ENCODE data around the gene NKAP. TPM values are rescaled to one million over a fixed set of nuclear protein-coding genes. Genes with fewer than 3 reads are reported as not detected.
"Not testable (repeated sequence)": the region's sequence is repeated elsewhere in the genome, so short reads cannot be mapped to it uniquely, and the experiment has no call there.

NKAP gene
- 3.7 and 4.1 TPM in 2 replicates for total RNA-seq

DNA sequence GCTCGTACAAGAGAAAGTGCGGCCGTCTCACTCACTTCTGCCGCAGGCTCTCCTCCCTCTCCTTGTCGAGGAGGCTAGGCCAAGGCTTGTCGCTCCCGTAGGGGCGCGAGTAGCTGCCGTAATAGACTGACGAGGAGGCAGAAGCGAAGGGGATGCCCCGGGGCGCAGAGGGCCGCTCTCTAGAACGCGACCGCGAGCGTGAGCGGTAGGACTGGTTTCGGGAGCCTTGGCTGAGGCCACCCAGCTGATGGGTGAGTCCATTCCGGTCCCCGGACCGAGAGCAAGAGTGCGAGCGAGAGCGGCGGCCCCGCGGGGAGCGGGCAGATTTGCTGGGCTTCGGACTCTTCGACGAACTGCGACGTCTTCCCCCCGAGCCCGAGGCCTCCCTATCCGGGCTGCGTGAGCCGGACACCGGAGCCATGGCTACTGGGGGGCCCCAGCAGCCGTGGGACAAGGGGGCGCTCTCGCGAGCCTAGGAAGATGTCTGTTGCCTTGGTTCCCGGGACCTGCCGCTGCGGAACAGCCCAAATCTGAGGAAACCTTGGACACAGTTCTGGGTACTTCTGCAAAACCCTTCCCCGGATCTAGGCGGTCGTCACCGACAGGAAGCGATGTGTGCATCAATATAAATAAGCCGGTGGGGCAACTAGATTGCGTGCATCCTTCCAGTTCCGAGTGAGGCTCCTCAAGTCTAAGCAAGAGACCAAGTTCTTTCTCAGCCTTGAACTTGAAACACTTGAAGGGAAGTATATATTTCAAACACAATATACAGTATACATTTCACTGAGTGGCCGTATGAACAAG is at the start of gene NKAP:
Gene NKAP (minus strand): TSS at position 567 of the 804 bp plus-strand sequence. CDS start 146 bp downstream, at position 421.
- peak; percentile 73 for DNase-seq (ENCODE audit: low read depth, low spot score)

- no peak for DNase-seq (ENCODE audit: low read depth, low spot score)
These were observed 47.6 kb upstream of the NKAP start for GRCh38 chrX:119991005-119991787.

DNA sequence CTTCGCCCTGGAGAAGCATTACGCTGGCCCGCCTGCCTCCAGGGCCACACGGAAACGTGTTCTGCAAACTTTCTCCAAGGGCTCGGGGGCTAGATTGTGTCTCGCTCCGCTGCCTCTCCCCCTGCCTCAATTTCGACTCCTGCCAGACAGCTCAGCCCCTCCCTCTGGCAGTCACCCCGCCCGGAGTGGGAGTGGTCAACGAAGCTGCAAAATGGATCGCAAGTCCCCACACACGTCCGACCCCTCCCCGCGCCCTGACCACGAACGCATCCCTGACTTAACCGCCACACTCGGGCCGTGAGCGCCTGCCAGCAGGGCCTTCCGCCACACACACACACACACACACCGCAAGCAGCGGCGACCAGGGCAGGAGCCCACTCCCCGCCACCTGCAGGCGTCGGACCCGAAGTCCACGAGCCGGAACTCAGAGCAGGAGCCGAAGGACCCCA is 47.0 kb upstream of the NKAP start:
- DNase-seq (ENCODE audit: low read depth, low spot score) = no peak

DNA sequence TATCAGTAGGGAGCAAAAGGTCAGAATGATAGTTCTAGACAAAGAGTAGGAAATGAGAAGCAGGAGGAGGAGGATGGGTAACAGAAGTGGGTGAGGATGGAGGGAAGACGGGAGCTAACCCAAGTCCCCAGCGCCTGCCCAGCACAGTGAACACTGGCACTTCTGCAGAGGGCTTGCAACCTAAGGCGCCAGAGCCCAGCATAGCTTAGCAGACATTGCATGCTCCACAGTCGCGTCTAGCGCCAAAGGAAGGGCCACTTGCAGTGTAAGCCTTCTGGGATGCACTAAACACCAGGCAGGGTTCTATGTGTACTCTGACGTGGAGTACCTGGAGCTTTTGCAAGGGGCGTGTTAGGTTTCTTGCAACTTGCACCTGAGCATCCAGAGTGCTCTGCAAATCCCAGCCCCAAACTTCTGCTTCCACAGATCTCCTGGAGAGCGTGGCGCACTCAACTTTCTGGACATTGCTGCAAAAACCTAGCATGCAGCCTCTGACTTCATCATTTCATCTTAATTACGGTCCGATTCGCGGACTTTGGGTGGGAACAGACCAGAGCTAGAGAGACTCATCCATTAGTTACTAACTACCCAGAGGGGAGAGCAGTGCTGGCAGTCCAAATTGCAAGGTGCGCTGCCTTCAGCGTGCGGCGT is 46.5 kb upstream of the NKAP start:
- DNase-seq (ENCODE audit: low read depth, low spot score) = no peak

DNA sequence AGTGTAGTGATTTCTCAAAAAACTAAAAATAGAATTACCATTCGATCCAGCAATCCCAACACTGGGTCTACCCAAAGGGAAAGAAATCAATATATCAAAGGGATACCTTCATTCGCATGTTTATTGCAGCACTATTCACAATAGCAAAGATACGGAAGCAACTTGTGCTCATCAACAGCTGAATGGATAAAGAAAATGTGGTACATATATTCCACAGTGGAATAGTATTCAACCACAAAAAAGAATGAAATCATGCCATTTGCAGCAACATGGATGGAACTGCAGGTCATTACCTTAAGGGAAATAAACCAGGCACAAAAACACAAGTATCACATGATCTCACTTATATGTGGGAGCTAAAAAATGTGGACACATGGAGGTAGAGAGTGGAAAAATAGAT is 42.7 kb upstream of the NKAP start:
- no peak for DNase-seq (ENCODE audit: low read depth, low spot score)

- no peak for DNase-seq (ENCODE audit: low read depth, low spot score)
These were observed 41.1 kb upstream of the NKAP start for GRCh38 chrX:119984652-119985051.

DNA sequence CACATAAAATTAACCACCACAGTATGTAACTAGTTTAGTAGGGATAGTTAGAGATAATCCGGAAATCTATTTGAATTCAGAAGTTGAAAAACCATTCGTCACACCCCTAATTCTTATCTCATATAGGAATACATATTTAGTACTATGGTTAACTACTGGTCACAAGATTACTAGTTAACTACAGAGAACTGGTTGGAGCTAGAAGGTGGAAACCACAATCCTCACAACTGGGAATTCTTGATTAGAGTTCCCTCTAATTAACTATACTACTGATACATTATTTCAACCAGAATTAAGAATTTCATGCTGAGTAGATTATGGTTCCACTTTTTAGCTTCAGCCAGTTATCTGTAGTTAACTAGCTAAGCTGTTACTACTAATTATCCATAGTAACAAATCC is 39.9 kb upstream of the NKAP start:
- DNase-seq (ENCODE audit: low read depth, low spot score) = no peak

DNA sequence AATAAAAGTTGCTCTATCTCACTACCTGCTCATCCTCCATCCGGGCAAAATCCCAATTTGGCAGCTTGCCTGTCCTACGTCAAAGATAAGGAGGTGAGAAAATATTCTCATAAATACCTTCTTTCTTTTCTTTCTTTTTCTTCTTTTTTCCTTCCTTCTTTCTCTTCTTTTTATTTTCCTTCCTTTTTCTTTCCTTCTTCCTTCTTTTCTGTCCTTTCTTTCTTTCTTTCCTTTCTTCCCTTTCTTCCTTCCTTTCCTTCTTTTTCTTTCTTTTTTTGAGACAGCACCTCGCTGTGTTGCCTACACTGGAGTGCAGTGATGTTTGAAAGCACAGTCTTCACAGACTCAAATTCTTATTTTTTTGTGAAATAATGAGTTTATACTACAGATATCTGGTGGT is 38.6 kb upstream of the NKAP start:
- no peak for DNase-seq (ENCODE audit: low read depth, low spot score)

DNA sequence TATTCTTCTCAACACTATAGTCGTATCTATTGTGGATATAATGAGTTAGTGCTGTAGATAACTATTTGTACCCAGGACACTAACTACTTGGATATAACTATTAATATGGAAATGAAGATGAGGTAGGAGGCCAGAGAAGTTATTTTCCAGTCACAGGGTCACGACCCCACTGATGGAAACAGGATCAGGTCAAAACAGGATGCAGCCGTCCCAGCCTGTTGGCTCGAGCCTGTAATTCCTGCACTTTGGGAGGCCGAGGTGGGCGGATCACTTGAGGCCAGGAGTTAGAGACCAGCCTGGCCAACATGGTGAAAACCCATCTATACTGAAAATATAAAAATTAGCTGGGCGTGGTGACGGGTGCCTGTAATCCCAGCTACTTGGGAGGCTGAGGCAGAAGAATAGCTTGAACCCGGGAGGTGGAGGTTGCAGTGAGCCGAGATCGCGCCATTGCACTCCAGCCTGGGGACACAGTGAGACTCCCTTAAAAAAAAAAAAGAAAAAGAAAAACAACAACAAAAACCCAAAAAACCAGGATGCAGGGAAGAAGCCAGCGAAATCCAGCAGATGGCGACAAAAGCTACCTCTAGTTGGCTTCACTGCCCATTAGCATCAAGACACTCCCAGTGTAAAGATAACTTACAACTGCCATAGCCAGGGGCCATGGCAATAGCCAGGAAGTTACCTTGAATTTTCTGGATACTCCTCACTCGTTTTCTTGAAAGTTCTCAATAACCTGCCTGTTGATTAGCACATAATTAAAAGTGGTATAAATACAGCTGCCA is 37.9 kb upstream of the NKAP start:
- no peak for DNase-seq (ENCODE audit: low read depth, low spot score)

GRCh38 chrX:119977172-119977571 is 33.6 kb upstream of the NKAP start:
- DNase-seq (ENCODE audit: low read depth, low spot score) = not testable (repeated sequence)

- DNase-seq (ENCODE audit: low read depth, low spot score) = no peak
These were observed 27.6 kb upstream of the NKAP start for GRCh38 chrX:119971184-119971583.

- DNase-seq (ENCODE audit: low read depth, low spot score) = no peak
These were observed 27.0 kb upstream of the NKAP start for GRCh38 chrX:119970574-119970973.

DNA sequence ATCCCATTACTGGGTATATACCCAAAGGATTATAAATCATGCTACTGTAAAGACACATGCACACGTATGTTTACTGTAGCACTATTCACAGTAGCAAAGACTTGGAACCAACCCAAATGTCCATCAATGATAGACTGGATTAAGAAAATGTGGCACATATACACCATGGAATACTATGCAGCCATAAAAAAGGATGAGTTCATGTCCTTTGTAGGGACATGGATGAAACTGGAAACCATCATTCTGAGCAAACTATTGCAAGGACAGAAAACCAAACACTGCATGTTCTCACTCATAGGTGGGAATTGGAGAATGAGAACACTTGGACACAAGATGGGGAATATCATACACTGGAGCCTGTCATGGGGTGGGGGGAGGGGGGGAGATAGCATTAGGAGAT is 23.3 kb upstream of the NKAP start:
- DNase-seq (ENCODE audit: low read depth, low spot score) = not testable (repeated sequence)

DNA sequence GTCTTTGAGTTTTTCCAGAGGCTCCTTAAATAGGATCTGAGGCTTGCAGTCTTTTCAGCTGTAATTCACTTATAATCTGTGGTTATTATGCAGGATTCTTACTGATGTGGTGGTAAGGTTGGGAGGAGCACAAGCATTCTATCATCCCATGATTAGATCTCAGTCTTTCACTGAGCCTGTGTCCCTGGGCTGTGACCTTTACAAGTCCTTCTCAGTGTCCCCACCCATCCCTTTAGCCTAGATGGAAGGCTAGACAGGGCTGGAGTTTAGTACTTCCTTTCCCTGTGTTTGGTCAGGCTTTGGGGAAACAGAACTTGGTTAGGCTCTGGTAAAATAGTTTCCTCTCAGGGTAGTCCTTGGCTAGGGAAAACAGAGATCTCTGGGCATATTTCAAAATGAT is 17.1 kb upstream of the NKAP start:
- no peak for DNase-seq (ENCODE audit: low read depth, low spot score)

DNA sequence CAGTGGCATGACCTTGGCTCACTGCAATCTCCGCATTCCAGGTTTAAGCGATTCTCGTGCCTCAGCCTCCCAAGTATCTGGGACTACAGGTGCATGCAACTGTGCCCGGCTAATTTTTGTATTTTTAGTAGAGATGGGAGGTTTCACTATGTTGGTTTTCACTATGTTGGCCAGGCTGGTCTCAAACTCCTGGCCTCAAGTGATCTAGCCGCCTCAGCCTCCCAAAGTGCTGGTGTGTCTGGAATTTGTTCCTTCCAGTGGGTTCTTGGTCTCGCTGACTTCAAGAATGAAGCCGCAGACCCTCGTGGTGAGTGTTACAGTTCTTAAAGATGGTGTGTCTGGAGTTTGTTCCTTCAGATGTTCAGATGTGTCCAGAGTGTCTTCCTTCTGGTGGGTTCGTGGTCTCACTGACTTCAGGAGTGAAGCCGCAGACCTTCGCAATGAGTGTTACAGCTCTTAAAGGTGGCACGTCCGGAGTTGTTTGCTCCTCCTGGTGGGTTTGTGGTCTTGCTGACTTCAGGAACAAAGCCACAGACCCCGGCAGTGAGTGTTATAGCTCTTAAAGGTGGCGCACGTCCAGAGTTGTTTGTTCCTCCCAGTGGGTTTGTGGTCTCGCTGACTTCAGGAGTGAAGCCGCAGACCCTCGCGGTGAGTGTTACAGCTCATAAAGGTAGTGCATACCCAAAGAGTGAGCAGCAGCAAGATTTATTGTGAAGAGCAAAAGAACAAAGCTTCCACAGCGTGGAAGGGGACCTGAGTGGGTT is 12.4 kb upstream of the NKAP start:
- not testable (repeated sequence) for DNase-seq (ENCODE audit: low read depth, low spot score)

- no peak for DNase-seq (ENCODE audit: low read depth, low spot score)
These were observed 10.8 kb upstream of the NKAP start for GRCh38 chrX:119954374-119954773.

GRCh38 chrX:119948381-119948780 is 4.8 kb upstream of the NKAP start:
- DNase-seq (ENCODE audit: low read depth, low spot score) = no peak

- no peak for DNase-seq (ENCODE audit: low read depth, low spot score)
These were observed 1.9 kb upstream of the NKAP start for GRCh38 chrX:119945481-119945880.

- DNase-seq (ENCODE audit: low read depth, low spot score) = no peak
These were observed 743 bp downstream of the NKAP start for GRCh38 chrX:119942831-119943184.

DNA sequence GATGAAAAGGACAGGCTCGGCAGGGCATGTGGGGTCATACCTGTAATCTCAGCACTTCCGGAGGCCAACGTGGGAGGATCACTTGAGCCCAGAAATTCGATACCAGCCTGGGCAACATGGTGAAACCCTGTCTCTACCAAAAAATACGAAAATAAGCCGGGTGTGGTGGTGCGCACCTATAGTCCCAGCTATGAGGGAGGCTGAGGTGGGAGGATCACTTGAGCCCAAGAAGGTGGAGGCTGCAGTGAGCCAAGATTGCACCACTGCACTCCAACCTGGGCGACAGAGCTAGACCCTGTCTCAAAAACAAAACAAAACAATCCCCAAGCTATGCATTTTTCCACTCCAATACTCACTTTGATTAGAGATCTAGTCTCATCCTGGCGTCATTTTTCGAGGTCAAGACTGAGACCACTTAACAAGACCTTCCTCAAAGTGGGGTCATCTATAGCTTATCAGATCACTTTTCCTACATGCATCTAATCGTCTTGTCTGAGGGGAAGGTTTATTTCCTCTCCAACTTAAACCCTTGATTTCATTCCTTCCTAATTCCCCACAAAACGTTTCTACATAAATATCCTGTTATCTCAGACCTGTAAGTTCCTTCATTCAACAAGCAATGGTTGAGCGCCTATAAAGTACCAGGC is 1.3 kb downstream of the NKAP start:
- DNase-seq (ENCODE audit: low read depth, low spot score) = no peak

Data from pulmonary artery endothelial cell (primary cell).